GM19372 (cell line): ENCODE data around the gene CTTN.
"Not testable (repeated sequence)": the region's sequence is repeated elsewhere in the genome, so short reads cannot be mapped to it uniquely, and the experiment has no call there.

Source experiments
- ATAC-seq: cut with Tn5 transposase; IDR thresholded peaks from one replicate; pipeline ENCODE4 v1.9.1; 2021; ENCODE audit warnings: mild to moderate bottlenecking, low read depth, moderate library complexity; ENCODE audit not compliant: unreplicated experiment

Gene CTTN

DNA sequence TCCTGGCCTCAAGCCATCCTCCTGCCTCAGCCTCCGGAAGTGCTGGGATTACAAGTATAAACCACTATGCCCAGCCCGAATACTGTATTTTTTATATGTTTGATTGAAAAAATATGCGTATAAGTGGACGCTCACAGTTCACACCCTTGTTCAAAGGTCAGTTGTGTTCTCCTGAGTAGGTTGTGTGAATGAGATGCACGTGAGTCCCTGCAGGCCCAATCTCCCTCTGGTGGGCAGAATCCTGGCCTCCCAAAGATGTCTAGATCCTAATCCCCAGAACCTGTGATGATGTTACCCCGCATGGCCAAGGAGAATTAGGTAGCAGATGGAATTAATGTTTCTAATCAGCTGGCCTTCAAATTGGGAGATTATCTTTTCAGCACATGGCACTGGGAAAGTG lies 41.9 kb downstream of the CTTN start:
- ATAC-seq, result no peak

DNA sequence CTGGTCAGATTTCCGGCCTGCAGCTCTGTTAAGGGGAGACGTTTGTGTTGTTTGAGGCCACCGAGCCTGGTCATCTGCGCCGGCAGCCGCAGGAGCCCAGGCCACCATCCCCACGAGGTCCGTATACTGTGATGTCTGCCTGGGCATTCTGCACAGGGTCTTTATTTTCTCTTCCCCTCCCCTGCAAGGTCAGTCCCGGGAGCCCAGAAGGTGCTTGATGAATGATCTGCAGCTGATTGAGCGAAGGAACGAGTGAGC lies 45.4 kb downstream of the CTTN start:
- no peak for ATAC-seq

- ATAC-seq, result no peak
Observed at GRCh38 chr11:70445091-70445490, 46.8 kb downstream of the CTTN start.

DNA sequence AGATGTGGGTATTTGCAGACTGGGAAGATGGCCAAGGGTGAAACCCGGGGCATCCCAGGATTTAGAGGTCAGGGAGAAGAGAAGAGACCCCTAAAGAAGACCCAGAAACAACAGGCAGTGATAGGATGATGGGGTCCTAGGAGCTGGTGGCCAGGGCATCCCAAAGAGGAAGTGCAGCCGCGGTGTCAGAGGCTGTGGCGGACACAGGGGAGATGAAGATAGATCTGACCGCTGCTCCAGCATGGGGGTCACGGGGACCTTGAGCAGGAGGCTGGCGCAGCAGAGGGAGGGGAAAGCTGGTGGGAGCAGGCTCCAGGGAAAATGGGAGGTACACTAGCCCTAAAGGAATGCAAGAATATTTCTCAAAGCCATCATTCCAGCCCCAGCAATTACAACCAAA lies 47.3 kb downstream of the CTTN start:
- ATAC-seq, result no peak

- ATAC-seq, result no peak
Observed at GRCh38 chr11:70448983-70449567, 50.7 kb downstream of the CTTN start.

GRCh38 chr11:70454197-70454767 lies 56.0 kb downstream of the CTTN start:
- no peak for ATAC-seq

DNA sequence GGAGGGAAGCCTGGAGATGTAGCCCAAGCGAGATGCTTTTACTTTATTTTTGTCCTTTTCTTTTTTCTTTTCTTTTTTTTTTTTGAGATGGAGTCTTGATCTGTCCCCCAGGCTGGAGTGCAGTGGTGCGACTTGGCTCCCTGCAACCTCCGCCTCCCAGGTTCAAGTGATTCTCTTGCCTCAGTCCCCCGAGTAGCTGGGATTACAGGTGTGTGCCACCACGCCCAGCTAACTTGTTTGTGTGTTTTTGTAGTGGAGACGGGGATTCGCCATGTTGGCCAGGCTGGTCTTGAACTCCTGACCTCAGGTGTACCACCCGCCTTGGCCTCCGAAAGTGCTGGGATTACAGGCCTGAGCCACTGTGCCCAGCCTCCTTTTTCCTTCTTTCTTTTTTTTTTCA lies 56.5 kb downstream of the CTTN start:
- not testable (repeated sequence) for ATAC-seq

DNA sequence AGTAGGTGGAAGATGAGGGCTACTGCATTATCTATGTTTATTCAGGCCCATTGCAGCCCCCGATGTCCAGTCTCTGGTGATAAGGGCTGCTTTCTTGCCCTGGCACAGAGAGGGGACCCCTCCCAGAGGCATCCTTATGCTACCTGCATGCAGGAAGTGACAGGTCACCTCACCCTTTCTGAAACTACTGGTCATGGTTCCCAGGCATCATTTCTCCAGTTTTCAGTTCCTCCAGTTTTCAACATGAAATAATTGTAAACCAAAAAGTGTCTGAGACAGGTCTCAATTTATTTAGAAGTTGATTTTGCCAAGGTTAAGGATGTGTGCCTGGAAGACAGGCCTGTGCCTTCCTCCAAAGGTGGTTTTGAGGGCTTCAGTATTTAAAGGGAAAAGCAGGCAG lies 57.0 kb downstream of the CTTN start:
- ATAC-seq, result no peak

DNA sequence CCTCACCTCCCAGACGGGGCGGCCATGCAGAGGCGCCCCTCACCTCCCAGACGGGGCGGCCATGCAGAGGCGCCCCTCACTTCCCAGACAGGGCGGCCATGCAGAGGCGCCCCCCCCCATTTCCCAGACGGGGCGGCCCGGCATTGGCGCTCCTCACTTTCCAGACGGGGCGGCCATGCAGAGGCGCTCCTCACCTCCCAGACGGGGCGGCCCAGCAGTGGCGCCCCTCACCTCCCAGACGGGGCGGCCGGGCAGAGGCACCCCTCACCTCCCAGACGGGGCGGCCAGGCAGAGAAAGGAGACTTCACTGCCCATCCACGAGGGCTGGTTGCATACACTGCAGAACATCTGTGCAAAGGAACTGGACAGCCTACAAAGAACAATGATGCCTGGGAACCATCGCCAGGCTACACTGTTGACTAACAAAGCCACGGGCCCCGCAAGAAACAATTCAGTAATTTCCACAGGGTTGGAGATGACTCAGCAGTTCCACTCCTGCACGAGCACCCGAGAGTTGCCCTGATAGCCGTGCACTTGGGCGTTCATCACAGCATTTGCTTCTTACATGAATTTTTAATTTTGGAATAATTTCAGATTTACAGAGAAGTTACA lies 58.7 kb downstream of the CTTN start:
- ATAC-seq, result no peak

GRCh38 chr11:70458736-70459135 lies 60.4 kb downstream of the CTTN start:
- no peak for ATAC-seq

DNA sequence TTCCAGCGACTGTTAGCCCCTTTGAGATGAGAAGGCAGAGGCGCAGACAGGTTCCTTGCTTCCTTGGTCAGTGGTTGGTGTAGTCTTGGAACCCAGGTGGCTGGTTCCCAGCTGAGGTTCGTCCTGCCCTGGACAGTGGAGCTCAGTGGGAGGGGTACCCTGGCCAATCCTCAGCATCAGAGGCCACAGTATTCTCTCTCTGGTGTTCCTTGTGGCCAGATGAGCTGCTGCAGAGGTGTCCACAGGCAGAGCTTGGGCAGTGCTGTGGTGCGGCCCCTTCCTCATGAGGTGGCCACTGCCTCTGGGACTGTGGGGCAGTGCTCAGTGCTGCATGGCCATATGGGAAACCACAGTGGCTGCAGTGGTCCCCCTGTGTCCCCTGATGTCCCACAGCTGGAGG lies 61.8 kb downstream of the CTTN start:
- ATAC-seq, result no peak

DNA sequence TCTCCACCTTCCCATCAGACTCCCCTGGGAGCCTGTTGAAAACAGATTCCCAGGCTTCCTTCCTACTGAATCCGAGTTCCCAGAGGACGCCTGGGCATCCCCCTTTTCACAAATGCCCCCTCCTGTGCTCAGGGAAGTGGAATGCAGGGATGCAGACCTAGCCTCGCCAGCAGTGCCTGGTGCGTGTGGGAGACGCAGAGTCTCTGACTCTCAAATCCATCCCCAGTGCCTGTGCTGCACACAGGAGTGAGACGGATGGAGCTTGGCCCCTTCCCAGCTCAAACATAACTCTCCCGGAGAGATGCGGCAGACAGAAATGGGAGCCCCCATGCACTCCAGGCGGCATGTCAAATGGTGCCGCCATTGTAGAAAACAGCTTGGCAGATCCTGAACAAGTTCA lies 62.6 kb downstream of the CTTN start:
- no peak for ATAC-seq

GRCh38 chr11:70462818-70463477 lies 64.6 kb downstream of the CTTN start:
- ATAC-seq, result no peak

DNA sequence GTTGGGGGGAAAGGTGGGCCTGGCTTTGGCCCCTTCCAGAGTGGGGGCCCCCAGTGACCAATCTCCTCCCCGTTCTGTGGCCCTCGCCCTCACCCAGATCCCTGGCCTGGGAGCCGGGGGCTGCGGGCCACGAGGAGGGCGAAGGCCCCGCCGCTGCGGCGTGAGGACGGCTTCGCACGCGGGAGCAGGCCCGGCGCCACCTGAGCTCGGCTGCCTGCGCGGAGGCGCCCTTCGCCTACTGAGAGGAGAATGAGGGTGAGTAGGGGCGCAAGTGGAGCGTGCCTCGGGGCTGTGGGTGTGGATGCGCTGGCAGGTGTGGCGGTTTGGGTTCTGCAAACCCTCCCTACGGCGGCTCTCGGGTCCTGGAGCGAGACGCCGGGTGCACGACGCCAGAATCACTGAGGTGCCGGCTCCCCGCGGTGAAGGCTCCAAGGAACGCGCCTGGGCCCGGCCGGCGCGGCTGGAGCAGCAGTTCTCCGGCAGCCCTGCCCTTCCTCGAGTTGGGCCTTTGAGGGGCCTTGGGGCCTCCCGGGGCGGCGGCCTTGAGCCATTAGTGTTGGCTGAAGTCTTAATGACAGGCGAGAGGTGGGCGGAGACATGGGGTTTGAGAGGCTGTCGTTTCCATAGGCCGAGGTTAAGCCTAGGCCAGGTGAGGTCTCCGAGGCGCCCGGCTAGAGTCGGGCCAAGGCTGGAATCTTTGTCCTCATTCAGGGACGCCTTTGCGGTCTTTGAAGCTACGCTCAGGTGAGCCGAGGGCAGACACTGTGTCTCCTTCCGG lies 65.3 kb downstream of the CTTN start:
- no peak for ATAC-seq

DNA sequence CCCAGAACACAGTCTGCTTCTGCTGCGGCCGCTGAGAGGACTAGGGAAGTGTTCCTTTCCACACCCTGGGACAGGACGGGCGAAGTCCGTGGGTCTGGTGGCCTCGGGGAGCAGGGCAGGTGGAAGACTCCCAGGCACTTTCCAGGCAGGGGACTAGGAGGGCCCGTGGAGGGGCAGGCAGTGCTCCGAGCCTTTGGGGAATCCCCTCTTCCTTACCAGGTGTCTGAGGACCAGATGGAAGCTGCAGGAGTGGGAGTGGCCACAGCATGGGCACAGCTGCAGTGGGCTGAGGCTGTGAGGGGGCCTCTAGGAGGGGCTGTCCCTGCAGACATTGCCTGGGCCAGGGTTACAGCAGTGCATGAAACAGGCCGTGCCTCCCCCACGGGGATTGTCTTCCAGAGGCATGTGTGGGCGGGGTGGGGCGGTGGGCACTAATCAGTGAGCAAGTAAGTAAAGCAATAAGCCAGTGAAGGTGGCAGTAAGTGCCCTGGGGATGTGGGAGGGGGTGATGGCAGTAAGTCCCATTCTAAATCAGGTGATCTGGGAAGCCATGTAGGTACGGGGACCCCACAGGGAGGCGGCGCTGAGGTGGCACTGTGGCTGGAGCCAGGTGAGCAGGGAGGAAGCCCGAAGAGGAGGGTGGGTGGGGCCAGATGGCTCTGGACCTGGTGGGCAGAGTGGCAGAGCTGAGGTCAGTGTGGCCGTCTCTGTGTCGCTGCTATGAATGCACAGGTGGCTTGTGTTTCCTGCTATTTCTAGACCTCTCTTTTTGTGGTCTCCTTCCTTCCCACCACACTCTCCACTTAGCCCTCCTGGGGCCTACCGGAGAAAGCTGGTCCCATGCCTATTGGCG lies 66.4 kb downstream of the CTTN start:
- ATAC-seq, result no peak

DNA sequence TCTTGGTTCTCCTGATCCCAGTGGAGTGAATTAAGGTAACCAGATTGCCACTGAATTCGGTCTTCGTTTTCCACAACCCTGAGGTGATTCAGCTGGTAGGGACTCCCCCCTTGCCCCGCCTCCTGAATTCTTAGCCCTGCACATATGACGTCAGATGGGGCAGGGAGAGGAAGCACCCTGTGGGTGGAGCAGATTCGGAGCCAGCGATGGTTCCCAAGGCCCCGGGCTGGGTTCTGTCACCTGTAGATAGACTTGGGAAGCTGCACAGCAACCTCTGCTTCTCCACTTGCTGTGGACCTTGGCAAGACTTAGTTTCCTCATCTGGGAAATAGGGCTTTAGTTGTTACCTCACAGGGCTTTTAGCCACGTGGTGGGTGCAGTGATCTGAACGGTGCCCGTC lies 67.8 kb downstream of the CTTN start:
- no peak for ATAC-seq

- ATAC-seq, result no peak
Observed at GRCh38 chr11:70466596-70466995, 68.3 kb downstream of the CTTN start.

GRCh38 chr11:70467201-70468085 lies 69.1 kb downstream of the CTTN start:
- ATAC-seq, result no peak
